Lung (tissue), 12 donors: ENCODE data around the gene ATP11A. TPM values are rescaled to one million over a fixed set of nuclear protein-coding genes. Genes with fewer than 3 reads are reported as not detected.

Experiments
- ATAC-seq: fragments of 200-7000 bp; cut with Tn5 transposase; one replicate; pipeline ENCODE4 v1.9.1; 2020; ENCODE audit warnings: moderate number of reproducible peaks; ENCODE audit not compliant: insufficient read depth, low FRiP score
- DNase-seq, 3 donors: peaks; one replicate each; pipeline ENCODE4 v3.0.0-alpha.2; 2013 to 2017
- H3K27ac ChIP-seq, 2 donors: one replicate each; pipeline ENCODE4 v1.5.1; 2013; ENCODE audit warnings: mild to moderate bottlenecking in 2 of 2, moderate library complexity in 2 of 2, control low read depth in 1 of 2, inconsistent platforms in 1 of 2, low read depth in 1 of 2, low read length in 1 of 2
- H3K27me3 ChIP-seq, 3 donors: one replicate each; pipeline ENCODE4 v1.5.1; 2013; ENCODE audit warnings: low read length in 2 of 3; ENCODE audit not compliant: control insufficient read depth in 3 of 3, insufficient read depth in 3 of 3
- H3K36me3 ChIP-seq, 4 donors: one replicate each; pipeline ENCODE4 v1.5.1; 2013; ENCODE audit warnings: low read length in 4 of 4, mild to moderate bottlenecking in 1 of 4, moderate library complexity in 1 of 4; ENCODE audit not compliant: control insufficient read depth in 4 of 4, insufficient read depth in 4 of 4
- H3K4me1 ChIP-seq, 5 donors: one replicate each; pipeline ENCODE4 v1.5.1; 2013; ENCODE audit warnings: low read length in 5 of 5, mild to moderate bottlenecking in 2 of 5, moderate library complexity in 1 of 5; ENCODE audit not compliant: control insufficient read depth in 5 of 5, insufficient read depth in 5 of 5
- H3K4me3 ChIP-seq: one replicate; pipeline ENCODE4 v1.5.1; 2013; ENCODE audit warnings: mild to moderate bottlenecking, control low read depth, moderate library complexity
- H3K9ac ChIP-seq, 2 donors: one replicate each; pipeline ENCODE4 v1.5.1; 2013; ENCODE audit warnings: low read length in 2 of 2, control low read depth in 1 of 2; ENCODE audit not compliant: insufficient read depth in 1 of 2
- H3K9me3 ChIP-seq, 4 donors: one replicate each; pipeline ENCODE4 v1.5.1; 2013; ENCODE audit warnings: low read length in 3 of 4, mild to moderate bottlenecking in 1 of 4, moderate library complexity in 1 of 4; ENCODE audit not compliant: control insufficient read depth in 4 of 4, insufficient read depth in 3 of 4
- CTCF ChIP-seq: IDR thresholded peaks from 2 replicates; pipeline ENCODE4 v1.5.1; 2012; ENCODE audit warnings: mild to moderate bottlenecking; ENCODE audit errors: control extremely low read depth, extremely low read depth
- WGBS, 2 donors: extraction: QIAGEN DNeasy Blood & Tissue Kit; methylation state at CpG; one replicate each; pipeline ENCODE4 v1.1.7; 2013; 5-methylcytosine and 5-hydroxymethylcytosine counted together
- polyA plus RNA-seq, 2 donors: library from polyadenylated mRNA; stranded (reverse); fragments of 200-250 nt; gene quantifications; one replicate each; pipeline ENCODE4 v1.2.1, GENCODE V29; 2013
- total RNA-seq, 2 donors: library from RNA; depleted of rRNA in 1 of 2; stranded (reverse); fragments of >200 nt in 1 of 2; gene quantifications; one replicate each; pipeline ENCODE4 v1.2.1, GENCODE V29; 2014 to 2021
- donor health status: control.
- donor health status: control.
- donor health status: Bipolar disorder and iron deficiency.
- donor health status: healthy.
- donor health status: DM: yes; HTN: yes; CAD: no.

The ATP11A gene
- total and polyA plus RNA-seq, 4 donors, result 46.3 to 317 (median 162) TPM

GRCh38 chr13:112898621-112899280 lies 208.9 kb downstream of the ATP11A start:
- no peak overlapping the region for H3K4me3 ChIP-seq
- DNase-seq (no peak), ATAC-seq (no peak)
- H3K9me3 ChIP-seq, result no peaks in the 10 kb centered on the region
- 88 to 91% methylated on average over 24 to 26 of the region's 26 CpGs for WGBS, 2 donors
- peaks cover 0 to 4% (median 4%) of the 10 kb centered on the region in 3 donors for H3K27me3 ChIP-seq
- no peak overlapping the region for H3K27ac ChIP-seq
- H3K4me1 ChIP-seq, result peaks cover 0 to 17% (median 10%) of the 10 kb centered on the region in 5 donors
- H3K9ac ChIP-seq, result no peak overlapping the region
- no peaks in the 10 kb centered on the region for H3K36me3 ChIP-seq
- TF ChIP-seq CTCF, result no peak

- Histone ChIP-seq H3K27ac (no peak overlapping the region), H3K4me3 (no peak overlapping the region), H3K9ac (no peak overlapping the region), H3K4me1 (peaks cover 0 to 15% (median 10%) of the 10 kb centered on the region in 5 donors), H3K36me3 (no peaks in the 10 kb centered on the region), H3K9me3 (peaks cover 0 to 4% (median 0%) of the 10 kb centered on the region in 4 donors), H3K27me3 (peaks cover 0 to 4% (median 3%) of the 10 kb centered on the region in 3 donors)
- 92 to 96% methylated on average over 29 of the region's 29 CpGs for WGBS, 2 donors
- DNase-seq, result no peak
- ATAC-seq, result no peak
- no peak for TF ChIP-seq CTCF
These were observed 209.7 kb downstream of the ATP11A start for GRCh38 chr13:112899281-112900225.

DNA sequence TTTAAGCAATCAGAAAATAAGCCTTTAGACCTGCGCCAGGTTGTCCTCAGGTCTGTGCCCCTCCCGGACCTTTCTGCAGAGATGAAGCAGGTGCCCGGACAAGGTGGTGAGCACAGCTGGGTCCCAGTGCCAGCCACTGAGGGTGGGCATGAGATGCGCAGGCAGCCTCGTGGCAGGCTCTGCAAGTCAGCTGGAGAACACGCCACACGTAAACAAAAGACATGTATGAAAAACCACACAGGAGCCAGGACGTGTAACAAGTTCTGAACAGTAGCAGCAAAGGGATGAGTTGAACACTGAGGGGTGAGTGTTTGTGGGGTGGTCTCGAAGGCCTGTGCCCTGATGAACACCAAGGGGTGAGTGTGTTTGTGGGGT lies 210.4 kb downstream of the ATP11A start:
- ATAC-seq (no peak), DNase-seq (no peak)
- Histone ChIP-seq H3K9me3 (peaks cover 0 to 6% (median 0%) of the 10 kb centered on the region in 4 donors), H3K27ac (no peak overlapping the region), H3K4me3 (no peak overlapping the region), H3K4me1 (peaks cover 0 to 9% (median 5%) of the 10 kb centered on the region in 5 donors), H3K27me3 (peaks cover 0 to 3% (median 3%) of the 10 kb centered on the region in 3 donors), H3K9ac (no peak overlapping the region), H3K36me3 (no peaks in the 10 kb centered on the region)
- no peak for TF ChIP-seq CTCF
- 91 to 95% methylated on average over 9 of the region's 9 CpGs for WGBS, 2 donors
